LNCaP clone FGC (cell line): Measurements from ENCODE around the gene SUN1.
A peak's percentile ranks its signal among the peaks of the same experiment; 100 is the strongest.
"Not testable (repeated sequence)": the region's sequence is repeated elsewhere in the genome, so short reads cannot be mapped to it uniquely, and the experiment has no call there.

Experiments
- DNase-seq: peaks from one replicate; pipeline ENCODE4 v3.0.0-alpha.2; 2011; ENCODE audit warnings: low read depth
- H3K4me3 ChIP-seq: 2 replicates; pipeline ENCODE4 v1.5.1; 2011; ENCODE audit warnings: mild to moderate bottlenecking, low read depth, low read length, control low read depth
- CTCF ChIP-seq: IDR thresholded peaks from 2 replicates; pipeline ENCODE4 v1.5.1; 2012; ENCODE audit warnings: mild to moderate bottlenecking; ENCODE audit not compliant: control insufficient read depth, insufficient read depth; ENCODE audit errors: extremely low read depth

SUN1 gene

DNA sequence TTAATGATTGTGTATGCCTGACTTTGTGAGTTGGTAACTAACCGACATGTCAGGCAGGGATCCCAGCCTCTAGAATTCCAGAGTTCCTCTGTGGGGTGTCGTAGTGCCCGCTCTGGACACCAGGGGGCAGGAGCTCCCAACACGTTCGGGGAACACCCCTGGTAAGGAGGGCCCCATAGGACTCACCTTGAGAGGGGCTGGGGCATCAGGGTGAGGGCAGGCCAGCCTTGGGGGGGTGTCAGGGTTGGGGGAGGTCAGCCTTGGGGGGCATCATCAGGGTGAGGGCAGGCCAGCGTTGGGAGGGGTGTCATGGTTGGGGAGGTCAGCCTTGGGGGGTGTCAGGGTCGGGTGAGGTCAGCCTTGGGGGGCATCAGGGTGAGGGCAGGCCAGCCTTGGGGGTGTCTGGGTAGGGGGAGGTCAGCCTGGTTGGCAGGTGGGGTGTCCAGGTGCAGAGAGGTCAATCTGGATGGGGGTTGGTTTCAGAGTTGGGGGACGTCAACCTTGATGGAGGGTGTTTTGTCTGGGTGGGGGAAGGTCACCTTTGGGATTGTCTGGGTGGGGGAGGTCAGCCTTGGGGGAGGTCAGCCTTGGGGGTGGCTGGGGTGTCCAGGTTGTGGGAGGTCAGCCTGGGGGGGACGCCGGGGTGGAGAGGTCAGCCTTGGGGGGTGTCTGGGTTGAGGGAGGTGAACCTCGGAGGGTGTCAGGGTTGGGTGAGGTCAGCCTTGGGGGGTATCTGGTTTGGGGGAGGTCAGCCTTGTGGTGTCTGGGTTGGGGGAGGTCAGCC is 45.6 kb upstream of the SUN1 start:
- H3K4me3 ChIP-seq = no peak overlapping the region
- no peak for DNase-seq
- TF ChIP-seq CTCF = peak; percentile 81

DNA sequence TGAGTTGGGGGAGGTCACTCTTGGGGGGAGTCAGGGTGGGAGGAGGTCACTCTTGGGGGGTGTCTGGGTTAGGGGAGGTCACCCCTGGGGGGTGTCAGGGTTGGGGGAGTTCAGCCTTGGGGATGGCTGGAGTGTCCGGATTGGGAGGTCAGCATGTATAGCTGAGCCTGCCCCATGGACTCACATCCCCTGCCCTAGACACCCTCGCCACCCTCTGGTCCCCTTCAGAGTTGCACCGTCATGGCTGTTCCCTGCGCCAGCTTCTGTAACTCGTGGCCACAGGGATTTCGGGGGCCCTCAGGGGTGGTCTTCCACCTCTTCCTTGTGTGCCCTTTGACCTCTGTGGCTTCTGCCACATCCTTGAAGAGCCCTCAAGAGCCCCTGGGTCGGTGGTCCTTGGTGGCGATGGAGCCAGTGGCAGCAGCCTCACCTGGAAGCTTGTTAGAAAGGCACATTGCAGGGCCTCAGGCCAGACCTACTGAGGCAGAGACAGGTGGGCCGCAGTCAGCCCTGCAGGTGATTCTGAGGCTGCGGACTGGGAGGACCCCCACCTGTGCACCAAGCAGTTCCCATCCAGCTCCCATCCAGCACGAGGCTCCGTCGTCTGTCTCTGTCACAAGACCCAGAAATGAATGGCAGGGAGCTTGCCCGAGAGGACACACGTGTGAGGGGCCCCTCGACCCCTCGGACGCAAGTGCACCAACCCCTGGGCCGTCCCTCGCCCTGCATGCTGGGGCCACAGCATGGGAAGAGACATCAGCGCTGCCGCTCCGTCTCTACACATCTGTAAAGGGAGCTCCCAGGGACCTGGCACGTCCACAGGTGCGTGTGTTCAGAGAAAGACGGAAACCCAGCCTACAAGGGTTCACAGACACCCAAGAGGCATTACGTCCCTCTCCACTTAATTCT is 44.7 kb upstream of the SUN1 start:
- DNase-seq = no peak
- H3K4me3 ChIP-seq = no peak overlapping the region
- TF ChIP-seq CTCF = no peak

DNA sequence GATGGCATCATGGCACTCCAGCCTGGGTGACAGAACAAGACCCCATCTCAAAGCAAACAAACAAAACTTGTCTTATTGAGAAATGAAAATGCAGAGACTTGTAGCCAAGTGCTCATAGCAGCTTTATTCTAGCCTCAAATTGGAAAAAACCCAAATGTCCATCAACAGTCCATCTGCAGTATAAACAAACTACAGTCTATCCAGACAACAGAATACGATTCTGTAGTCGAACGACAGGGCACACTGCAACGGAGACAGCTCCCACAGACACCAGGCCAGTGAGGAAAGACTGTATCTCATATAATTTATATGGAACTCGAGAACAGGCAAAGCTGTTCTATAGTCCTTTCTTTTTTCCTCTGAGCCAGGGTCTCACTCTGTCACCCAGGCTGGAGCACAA is 40.8 kb upstream of the SUN1 start:
- TF ChIP-seq CTCF = no peak
- no peak for DNase-seq
- H3K4me3 ChIP-seq = no peak overlapping the region

DNA sequence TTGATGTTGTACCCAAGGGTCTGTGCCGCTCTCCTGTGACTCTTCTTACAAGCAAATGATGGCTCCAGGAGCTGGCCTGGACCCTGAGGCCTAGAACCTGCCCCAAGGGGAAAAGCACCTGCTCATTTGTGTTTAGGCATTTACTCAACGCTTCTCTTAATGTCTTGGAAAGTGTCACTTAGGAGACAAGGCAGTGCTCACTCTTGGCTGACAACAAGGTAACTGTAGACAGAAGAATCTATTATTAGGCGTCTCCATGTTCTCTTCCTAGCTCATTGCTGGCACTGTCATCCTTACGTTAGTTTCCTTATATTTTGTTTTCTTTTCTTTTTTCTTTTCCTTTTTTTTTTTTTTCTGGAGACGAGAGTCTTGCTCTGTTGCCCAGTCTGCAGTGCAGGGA is 38.1 kb upstream of the SUN1 start:
- no peak for DNase-seq
- TF ChIP-seq CTCF = no peak
- H3K4me3 ChIP-seq = no peak overlapping the region

DNA sequence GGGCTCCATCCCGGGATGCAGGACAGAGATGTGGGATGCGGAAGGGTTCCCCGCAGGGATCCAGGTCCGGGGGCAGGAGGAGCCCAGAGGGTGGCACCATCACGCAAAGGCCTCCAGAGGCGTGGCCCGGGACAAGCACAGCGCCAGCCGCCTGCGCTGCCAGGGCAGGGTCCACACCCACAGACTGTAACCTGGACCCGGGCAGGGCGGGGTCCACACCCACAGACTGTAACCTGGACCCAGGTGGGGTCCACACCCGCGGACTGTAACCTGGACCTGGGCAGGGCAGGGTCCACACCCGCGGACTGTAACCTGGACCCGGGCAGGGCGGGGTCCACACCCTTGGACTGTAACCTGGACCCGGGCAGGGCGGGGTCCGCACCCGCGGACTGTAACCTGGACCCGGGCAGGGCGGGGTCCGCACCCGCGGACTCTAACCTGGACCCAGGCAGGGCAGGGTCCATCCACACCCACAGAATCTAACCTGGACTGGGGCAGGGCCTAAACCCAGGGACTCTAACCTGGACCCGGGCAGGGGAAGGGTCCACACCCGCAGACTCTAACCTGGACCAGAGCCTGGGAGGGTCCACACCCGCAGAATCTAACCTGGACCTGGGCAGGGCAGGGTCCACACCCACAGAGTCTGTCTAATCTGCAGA is 37.5 kb upstream of the SUN1 start:
- TF ChIP-seq CTCF = no peak
- no peak for DNase-seq
- no peak overlapping the region for H3K4me3 ChIP-seq

DNA sequence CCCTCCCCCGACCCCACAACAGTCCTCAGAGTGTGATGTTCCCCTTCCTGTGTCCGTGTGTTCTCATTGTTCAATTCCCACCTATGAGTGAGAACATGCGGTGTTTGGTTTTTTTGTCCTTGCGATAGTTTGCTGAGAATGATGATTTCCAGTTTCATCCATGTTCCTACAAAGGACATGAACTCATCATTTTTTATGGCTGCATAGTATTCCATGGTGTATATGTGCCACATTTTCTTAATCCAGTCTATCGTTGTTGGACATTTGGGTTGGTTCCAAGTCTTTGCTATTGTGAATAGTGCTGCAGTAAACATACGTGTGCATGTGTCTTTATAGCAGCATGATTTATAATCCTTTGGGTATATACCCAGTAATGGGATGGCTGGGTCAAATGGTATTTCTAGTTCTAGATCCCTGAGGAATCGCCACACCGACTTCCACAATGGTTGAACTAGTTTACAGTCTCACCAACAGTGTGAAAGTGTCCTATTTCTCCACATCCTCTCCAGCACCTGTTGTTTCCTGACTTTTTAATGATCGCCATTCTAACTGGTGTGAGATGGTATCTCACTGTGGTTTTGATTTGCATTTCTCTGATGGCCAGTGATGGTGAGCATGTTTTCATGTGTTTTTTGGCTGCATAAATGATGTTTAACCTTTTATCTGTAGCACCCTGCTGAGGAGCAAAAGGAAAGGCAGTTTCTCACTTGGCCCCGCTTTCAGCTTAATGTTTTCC is 35.7 kb upstream of the SUN1 start:
- not testable (repeated sequence) for H3K4me3 ChIP-seq, DNase-seq
